ENCODE data around the gene PPP2R3B.

Gene PPP2R3B

GRCh38 chrX:363621-364375 lies 22.9 kb downstream of the PPP2R3B start:
- TF ChIP-seq, protein P1, sequence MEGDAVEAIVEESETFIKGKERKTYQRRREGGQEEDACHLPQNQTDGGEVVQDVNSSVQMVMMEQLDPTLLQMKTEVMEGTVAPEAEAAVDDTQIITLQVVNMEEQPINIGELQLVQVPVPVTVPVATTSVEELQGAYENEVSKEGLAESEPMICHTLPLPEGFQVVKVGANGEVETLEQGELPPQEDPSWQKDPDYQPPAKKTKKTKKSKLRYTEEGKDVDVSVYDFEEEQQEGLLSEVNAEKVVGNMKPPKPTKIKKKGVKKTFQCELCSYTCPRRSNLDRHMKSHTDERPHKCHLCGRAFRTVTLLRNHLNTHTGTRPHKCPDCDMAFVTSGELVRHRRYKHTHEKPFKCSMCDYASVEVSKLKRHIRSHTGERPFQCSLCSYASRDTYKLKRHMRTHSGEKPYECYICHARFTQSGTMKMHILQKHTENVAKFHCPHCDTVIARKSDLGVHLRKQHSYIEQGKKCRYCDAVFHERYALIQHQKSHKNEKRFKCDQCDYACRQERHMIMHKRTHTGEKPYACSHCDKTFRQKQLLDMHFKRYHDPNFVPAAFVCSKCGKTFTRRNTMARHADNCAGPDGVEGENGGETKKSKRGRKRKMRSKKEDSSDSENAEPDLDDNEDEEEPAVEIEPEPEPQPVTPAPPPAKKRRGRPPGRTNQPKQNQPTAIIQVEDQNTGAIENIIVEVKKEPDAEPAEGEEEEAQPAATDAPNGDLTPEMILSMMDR (conservative IDR thresholded peaks at IDR 0.05; ENCODE audit: low read depth) = no peak
- no peak overlapping the region for H3K27ac ChIP-seq
- DNase-seq (ENCODE audit: low spot score) = no peak
- ChIA-PET POLR2A (ENCODE audit: low non-redundant PET) (no interaction called here), CTCF (no interaction called here)

DNA sequence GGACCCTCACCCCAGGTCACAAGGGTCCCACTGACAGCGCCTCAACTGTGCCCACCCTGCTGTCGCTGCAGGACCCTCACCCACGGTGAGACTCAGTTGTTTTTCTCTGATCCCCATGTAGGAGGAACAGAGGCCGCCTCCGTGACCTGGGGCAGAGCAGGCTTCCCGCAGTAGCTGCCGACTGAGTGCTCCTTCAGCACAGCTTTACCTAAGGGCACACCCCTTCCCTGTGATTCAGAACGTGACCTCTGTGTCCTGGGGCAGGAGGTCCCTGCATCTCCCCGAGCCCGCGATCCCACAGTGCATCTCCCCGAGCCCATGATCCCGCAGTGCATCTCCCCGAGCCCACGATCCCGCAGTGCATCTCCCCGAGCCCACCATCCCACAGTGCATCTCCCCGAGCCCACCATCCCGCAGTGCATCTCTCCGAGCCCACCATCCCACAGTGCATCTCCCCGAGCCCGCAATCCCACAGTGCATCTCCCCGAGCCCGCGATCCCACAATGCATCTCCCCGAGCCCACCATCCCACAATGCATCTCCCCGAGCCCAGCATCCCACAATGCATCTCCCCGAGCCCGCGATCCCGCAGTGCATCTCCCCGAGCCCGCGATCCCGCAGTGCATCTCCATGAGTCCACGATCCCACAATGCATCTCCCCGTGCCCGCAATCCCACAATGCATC lies 23.6 kb downstream of the PPP2R3B start:
- DNase-seq (ENCODE audit: low spot score) = no peak
- ChIA-PET POLR2A (ENCODE audit: low non-redundant PET) (no interaction called here), CTCF (no interaction called here)
- no peak overlapping the region for H3K27ac ChIP-seq
- TF ChIP-seq, protein P1 (conservative IDR thresholded peaks at IDR 0.05; ENCODE audit: low read depth) = no peak

- TF ChIP-seq, protein P1 (conservative IDR thresholded peaks at IDR 0.05; ENCODE audit: low read depth) = no peak
- ChIA-PET POLR2A (ENCODE audit: low non-redundant PET) (no interaction called here), CTCF (no interaction called here)
- no peak overlapping the region for H3K27ac ChIP-seq
- DNase-seq (ENCODE audit: low spot score) = no peak
Measured at GRCh38 chrX:362351-362750, 24.4 kb downstream of the PPP2R3B start.

GRCh38 chrX:361231-362145 lies 25.2 kb downstream of the PPP2R3B start:
- no peak overlapping the region for H3K27ac ChIP-seq
- TF ChIP-seq, protein P1 (conservative IDR thresholded peaks at IDR 0.05; ENCODE audit: low read depth) = no peak
- ChIA-PET POLR2A (ENCODE audit: low non-redundant PET) (no interaction called here), CTCF (no interaction called here)
- DNase-seq (ENCODE audit: low spot score) = no peak

DNA sequence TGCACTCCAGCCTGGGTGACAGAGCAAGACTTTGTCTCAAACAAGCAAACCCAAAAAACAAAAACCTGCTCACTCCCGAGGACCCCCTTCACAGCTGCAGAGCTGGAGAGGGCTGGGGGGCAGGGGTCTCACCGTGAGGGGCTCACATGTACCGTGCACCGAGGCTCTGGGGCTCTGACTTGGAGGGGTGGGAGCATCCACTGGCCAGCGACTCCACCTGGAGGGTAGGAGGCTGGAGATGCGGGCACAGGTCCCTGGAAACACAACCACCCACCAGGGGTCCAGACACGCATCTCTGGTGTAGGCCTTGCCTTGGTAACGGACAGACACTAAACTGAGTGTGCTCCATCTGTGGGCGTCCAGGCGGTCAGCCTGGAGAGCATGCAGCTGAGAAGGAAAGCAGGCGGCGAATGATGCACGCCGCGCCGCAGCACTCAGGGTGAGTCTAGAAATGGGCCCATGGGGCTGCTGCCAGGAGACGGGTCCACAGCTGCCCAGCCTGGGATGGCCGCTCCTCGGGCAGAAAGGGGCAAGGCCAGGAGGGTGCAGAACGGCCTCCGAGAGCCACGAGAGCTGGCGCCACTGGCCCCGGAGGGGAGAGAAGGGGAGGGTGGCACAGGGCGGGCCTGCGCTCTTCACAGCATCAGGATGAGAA lies 26.1 kb downstream of the PPP2R3B start:
- DNase-seq (ENCODE audit: low spot score) = no peak
- ChIA-PET POLR2A (ENCODE audit: low non-redundant PET) (no interaction called here), CTCF (no interaction called here)
- no peak overlapping the region for H3K27ac ChIP-seq
- TF ChIP-seq, protein P1 (conservative IDR thresholded peaks at IDR 0.05; ENCODE audit: low read depth) = no peak

GRCh38 chrX:358651-359143 lies 28.0 kb downstream of the PPP2R3B start:
- ChIA-PET POLR2A (ENCODE audit: low non-redundant PET) (no interaction called here), CTCF (no interaction called here)
- TF ChIP-seq, protein P1 (conservative IDR thresholded peaks at IDR 0.05; ENCODE audit: low read depth) = no peak
- H3K27ac ChIP-seq = no peak overlapping the region
- DNase-seq (ENCODE audit: low spot score) = no peak

Measured in RWPE1 (cell line).